Esophagus muscularis mucosa (tissue), 3 donors: Measurements from ENCODE around the gene ARSB.

Source experiments
- POLR2AphosphoS5 ChIP-seq, 2 donors: sonication (generic); formaldehyde crosslinking; IDR thresholded peaks; one replicate each; pipeline ENCODE4 v1.6.1; 2017; ENCODE audit warnings: antibody characterized with exemption in 2 of 2
- TF ChIP-seq, protein P1 (sequence below), 3 experiments: fragments of 200-600 bp in 2 of 3; fragments of 450-650 bp in 1 of 3; sonication (generic) in 2 of 3; IDR thresholded peaks; one replicate each; pipeline ENCODE4 v1.5.1; 2017 to 2019; ENCODE audit warnings: antibody characterized with exemption in 3 of 3, mild to moderate bottlenecking in 2 of 3, moderate library complexity in 1 of 3

DNA sequence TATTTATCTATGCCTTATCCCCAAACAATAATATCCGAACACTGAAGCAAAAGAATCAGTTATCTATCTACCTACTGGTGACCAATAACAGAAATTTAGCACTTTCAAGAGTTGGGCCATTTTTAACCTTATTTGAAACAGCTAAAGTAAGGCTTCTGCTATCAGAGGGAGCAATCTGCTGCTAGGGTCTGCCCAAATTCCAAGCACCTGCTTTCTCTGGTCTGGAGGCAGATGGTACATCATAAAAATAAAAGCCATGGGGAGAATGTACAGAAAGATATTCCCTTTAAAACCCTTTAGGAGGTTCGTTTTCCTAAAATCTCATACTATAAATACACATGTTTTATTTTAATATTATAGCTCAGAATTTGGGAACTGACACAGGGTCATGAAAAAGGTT is 37.7 kb upstream of the ARSB start:
- TF ChIP-seq, protein P1, sequence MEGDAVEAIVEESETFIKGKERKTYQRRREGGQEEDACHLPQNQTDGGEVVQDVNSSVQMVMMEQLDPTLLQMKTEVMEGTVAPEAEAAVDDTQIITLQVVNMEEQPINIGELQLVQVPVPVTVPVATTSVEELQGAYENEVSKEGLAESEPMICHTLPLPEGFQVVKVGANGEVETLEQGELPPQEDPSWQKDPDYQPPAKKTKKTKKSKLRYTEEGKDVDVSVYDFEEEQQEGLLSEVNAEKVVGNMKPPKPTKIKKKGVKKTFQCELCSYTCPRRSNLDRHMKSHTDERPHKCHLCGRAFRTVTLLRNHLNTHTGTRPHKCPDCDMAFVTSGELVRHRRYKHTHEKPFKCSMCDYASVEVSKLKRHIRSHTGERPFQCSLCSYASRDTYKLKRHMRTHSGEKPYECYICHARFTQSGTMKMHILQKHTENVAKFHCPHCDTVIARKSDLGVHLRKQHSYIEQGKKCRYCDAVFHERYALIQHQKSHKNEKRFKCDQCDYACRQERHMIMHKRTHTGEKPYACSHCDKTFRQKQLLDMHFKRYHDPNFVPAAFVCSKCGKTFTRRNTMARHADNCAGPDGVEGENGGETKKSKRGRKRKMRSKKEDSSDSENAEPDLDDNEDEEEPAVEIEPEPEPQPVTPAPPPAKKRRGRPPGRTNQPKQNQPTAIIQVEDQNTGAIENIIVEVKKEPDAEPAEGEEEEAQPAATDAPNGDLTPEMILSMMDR (IDR thresholded peaks at IDR 0.05): no peak
- TF ChIP-seq POLR2AphosphoS5 (IDR thresholded peaks at IDR 0.05): no peak
